Right atrium auricular region (tissue), 2 donors: ENCODE measurements around the gene SLC25A27. TPM values are rescaled to one million over a fixed set of nuclear protein-coding genes. Genes with fewer than 3 reads are reported as not detected.

Experiments used
- DNase-seq: peaks from one replicate; pipeline ENCODE4 v3.0.0-alpha.2; 2019; ENCODE audit warnings: low spot score
- H3K27ac ChIP-seq, 2 donors: fragments of 200-600 bp; sonication (generic); 1 replicate in 1 of 2; 2 replicates in 1 of 2; pipeline ENCODE4 v1.5.1; 2016 to 2019
- H3K27me3 ChIP-seq, 2 donors: fragments of 200-600 bp; sonication (generic); one replicate each; pipeline versions ENCODE4 v1.5.1 to v1.6.0; 2017 to 2019
- H3K36me3 ChIP-seq: fragments of 200-600 bp; sonication (generic); one replicate; pipeline ENCODE4 v1.5.1; 2016
- H3K4me1 ChIP-seq, 2 donors: fragments of 200-600 bp; sonication (generic); one replicate each; pipeline versions ENCODE4 v1.5.1 to v1.6.0; 2017 to 2019
- H3K4me3 ChIP-seq, 2 donors: fragments of 200-600 bp; sonication (generic); 1 replicate in 1 of 2; 2 replicates in 1 of 2; pipeline ENCODE4 v1.5.1; 2017 to 2019; ENCODE audit warnings: mild to moderate bottlenecking in 1 of 2, moderate library complexity in 1 of 2
- H3K9me3 ChIP-seq, 2 donors: fragments of 200-600 bp; sonication (generic); one replicate each; pipeline ENCODE4 v1.5.1; 2019
- total RNA-seq, 2 donors: library from RNA; depleted of rRNA; stranded (reverse); fragments of >200 nt; gene quantifications; one replicate each; pipeline ENCODE4 v1.1.0, GENCODE V29; 2016
- TF ChIP-seq, protein P1 (sequence below), 2 donors: fragments of 200-600 bp; sonication (generic); IDR thresholded peaks; one replicate each; pipeline ENCODE4 v1.5.1; 2019; ENCODE audit warnings: antibody characterized with exemption in 2 of 2

SLC25A27 gene, protein sequence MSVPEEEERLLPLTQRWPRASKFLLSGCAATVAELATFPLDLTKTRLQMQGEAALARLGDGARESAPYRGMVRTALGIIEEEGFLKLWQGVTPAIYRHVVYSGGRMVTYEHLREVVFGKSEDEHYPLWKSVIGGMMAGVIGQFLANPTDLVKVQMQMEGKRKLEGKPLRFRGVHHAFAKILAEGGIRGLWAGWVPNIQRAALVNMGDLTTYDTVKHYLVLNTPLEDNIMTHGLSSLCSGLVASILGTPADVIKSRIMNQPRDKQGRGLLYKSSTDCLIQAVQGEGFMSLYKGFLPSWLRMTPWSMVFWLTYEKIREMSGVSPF
- 1 to 10 TPM; 6.2 to 7.5 TPM for total RNA-seq

DNA sequence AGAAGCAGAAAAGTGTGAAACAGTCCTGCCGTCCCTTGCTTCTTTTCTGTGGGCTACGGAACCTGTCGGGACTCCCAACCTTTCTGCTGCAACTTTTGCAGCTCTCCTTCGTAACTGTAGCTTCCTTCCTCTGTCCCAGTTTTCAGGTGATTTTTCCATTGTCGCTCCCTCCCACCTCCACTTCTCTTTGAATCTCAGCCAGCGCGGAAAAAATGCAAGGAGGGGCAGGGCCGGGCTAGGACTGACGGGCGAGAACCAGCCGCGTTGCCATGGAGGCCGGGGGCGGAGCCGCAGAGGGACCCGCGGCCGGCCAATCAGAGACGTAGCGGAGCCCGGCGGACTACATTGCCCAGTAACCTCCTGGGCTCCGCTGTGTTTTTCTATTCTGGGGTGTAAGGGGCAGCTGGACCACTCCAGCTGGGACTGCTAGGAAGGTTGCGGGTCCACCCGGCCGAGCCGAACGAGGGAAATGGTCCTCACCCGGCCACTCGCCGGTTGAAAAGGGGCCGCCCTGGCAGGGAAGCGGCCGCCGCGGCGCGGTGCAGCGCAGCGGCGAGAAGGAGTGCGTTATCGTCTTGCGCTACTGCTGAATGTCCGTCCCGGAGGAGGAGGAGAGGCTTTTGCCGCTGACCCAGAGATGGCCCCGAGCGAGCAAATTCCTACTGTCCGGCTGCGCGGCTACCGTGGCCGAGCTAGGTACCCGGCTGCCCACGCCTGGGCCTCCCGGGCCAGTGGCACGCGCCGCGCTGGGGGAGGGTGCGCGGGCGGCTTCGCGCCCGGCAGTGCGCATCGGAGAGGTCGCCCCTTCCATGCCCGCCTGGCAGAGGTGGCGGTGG is at the start of gene SLC25A27, which contains the start of gene CYP39A1:
TSS of gene SLC25A27 (plus strand) at position 373 of the 836 bp plus-strand sequence. CDS start at position 591, 218 bp downstream.
TSS of gene CYP39A1 (minus strand) at position 216 of the 836 bp plus-strand sequence. CDS start 236 bp downstream, outside the sequence.
- TF ChIP-seq, protein P1, sequence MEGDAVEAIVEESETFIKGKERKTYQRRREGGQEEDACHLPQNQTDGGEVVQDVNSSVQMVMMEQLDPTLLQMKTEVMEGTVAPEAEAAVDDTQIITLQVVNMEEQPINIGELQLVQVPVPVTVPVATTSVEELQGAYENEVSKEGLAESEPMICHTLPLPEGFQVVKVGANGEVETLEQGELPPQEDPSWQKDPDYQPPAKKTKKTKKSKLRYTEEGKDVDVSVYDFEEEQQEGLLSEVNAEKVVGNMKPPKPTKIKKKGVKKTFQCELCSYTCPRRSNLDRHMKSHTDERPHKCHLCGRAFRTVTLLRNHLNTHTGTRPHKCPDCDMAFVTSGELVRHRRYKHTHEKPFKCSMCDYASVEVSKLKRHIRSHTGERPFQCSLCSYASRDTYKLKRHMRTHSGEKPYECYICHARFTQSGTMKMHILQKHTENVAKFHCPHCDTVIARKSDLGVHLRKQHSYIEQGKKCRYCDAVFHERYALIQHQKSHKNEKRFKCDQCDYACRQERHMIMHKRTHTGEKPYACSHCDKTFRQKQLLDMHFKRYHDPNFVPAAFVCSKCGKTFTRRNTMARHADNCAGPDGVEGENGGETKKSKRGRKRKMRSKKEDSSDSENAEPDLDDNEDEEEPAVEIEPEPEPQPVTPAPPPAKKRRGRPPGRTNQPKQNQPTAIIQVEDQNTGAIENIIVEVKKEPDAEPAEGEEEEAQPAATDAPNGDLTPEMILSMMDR (IDR thresholded peaks at IDR 0.05), result peak in 1 of 2 donors; percentile 17
- DNase-seq, result peak; percentile 89
- Histone ChIP-seq H3K27me3 (no peaks in the 10 kb centered on the region), H3K36me3 (peaks cover 7% of the 10 kb centered on the region), H3K9me3 (no peaks in the 10 kb centered on the region), H3K4me1 (peaks cover 0 to 15% of the 10 kb centered on the region in 2 donors), H3K4me3 (peak within 1 kb of the TSS; percentile 91 to 95), H3K27ac (peak within 1 kb of the TSS; percentile 93 to 98)

DNA sequence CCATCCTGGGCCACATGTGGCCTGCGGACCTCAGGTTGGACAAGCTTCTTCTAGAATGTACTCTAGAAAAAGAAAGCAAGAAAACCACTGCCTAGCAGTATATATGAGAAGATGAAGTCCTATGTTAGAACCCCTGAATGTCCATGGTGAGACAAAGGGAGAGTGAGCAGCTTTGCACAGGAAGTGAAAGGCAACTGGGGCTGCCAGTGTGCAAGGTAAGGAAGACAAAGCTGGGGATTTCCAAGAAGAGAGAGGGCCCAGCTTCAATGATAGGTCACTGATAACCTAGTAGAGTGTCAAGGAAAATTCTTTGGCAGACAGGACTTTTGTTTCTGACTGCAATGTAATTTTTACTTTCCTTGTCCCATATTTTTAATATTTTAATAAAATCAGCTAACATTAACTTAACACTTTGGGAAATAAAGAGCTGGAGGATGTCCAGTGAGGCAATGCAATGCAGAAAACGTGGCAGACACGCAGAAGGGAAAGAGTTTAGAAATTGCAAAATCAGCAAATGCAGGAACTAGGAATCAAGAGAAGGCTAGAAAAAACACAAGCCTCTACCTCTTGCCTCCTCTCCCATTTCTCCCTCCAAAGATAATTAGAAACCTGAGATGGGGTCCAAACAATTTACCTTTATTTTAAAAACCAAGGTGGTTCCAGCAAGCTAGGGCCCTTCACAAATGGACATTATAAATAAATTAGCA is 47.5 kb upstream of the SLC25A27 start:
- H3K36me3 ChIP-seq, result no peaks in the 10 kb centered on the region
- no peaks in the 10 kb centered on the region for H3K27me3 ChIP-seq
- H3K9me3 ChIP-seq, result no peaks in the 10 kb centered on the region
- H3K4me3 ChIP-seq, result no peak overlapping the region
- H3K27ac ChIP-seq, result no peak overlapping the region
- TF ChIP-seq, protein P1 (IDR thresholded peaks at IDR 0.05), result no peak
- H3K4me1 ChIP-seq, result peaks cover 0 to 12% of the 10 kb centered on the region in 2 donors
- DNase-seq, result no peak

DNA sequence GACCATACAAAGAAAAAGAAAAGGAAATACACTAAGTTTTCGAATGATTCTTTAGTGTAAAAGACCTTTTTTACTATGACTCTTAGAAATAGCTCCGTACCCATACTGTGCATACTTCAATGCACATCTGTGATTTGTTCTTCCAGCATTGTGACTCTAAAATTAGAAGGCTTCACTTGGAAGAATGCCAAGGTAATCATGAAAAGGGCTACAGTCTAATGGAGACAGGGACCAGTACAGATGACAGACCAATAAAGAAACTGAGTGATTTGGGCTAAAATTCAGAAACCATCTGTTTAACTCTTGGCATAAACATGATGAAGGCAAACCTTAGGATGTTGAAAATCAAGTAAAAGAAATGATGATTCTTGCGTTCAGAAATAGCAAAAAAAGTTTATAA is 46.4 kb upstream of the SLC25A27 start:
- H3K36me3 ChIP-seq, result no peaks in the 10 kb centered on the region
- H3K4me3 ChIP-seq, result no peak overlapping the region
- H3K27me3 ChIP-seq, result no peaks in the 10 kb centered on the region
- no peak for DNase-seq
- no peak overlapping the region for H3K27ac ChIP-seq
- TF ChIP-seq, protein P1 (IDR thresholded peaks at IDR 0.05), result no peak
- no peaks in the 10 kb centered on the region for H3K9me3 ChIP-seq
- H3K4me1 ChIP-seq, result peaks cover 0 to 12% of the 10 kb centered on the region in 2 donors

DNA sequence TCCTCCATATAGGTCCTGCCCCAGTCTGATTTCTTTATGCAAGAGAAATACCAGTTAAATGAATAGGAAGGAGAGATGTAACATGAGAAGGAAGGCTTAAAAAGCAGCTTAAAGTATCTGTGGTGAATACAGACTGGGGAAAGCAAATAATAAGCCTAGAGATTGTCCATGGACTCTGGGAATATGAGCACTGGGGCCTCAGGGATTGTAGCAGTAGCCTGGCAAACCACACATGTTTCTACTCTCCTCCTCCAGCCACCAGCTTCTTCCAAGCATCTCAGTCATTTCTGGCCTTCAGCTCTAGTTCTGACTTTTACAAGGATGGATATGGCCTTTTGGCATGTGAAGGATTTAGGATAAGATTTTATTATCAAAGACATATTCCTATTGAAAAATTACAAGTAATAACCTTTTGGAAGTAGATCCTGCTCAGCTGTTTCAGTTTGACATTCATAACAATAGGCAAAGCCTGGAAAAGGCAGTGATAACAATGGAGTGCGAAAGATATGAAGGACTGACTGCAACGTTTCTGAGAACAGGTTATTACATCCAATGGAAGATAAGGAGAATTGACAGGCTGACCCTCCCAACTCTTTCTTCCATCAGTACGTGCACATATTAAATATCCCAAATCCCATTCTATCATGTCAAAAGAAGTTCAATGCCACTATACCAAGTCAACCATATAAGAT is 41.8 kb upstream of the SLC25A27 start:
- H3K36me3 ChIP-seq, result no peaks in the 10 kb centered on the region
- peaks cover 0 to 7% of the 10 kb centered on the region in 2 donors for H3K4me1 ChIP-seq
- DNase-seq, result no peak
- no peak overlapping the region for H3K4me3 ChIP-seq
- H3K9me3 ChIP-seq, result no peaks in the 10 kb centered on the region
- H3K27ac ChIP-seq, result no peak overlapping the region
- TF ChIP-seq, protein P1 (IDR thresholded peaks at IDR 0.05), result no peak
- no peaks in the 10 kb centered on the region for H3K27me3 ChIP-seq

DNA sequence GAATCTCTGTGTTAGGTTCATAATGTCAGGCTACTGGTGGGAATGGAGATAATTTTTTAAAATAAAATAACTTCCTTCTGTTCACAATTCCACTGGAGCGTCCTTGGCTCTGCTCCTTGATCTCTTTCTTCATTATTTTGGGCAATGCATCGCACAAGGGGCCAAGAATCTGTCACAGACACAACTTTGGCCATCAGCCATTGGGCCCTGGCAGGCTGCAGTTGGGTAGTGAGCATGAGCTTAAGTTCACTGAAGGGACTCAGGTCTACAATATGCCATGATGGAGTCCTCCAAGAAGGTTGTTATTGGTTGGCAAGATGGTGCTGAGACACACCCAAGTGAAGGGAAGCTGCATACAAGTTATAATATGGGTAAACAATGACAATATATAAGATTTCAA is 40.1 kb upstream of the SLC25A27 start:
- Histone ChIP-seq H3K4me1 (no peaks in the 10 kb centered on the region), H3K27me3 (no peaks in the 10 kb centered on the region), H3K9me3 (no peaks in the 10 kb centered on the region), H3K27ac (no peak overlapping the region), H3K4me3 (no peak overlapping the region), H3K36me3 (no peaks in the 10 kb centered on the region)
- no peak for DNase-seq
- TF ChIP-seq, protein P1 (IDR thresholded peaks at IDR 0.05), result no peak
